ENCODE measurements around the gene CEP43.

CEP43 gene

GRCh38 chr6:166966268-166966667, 32.9 kb upstream of the CEP43 start:
- no peak for DNase-seq (ENCODE audit: low spot score)

- no peak for DNase-seq (ENCODE audit: low spot score)
Measured at GRCh38 chr6:166969390-166970002, 29.7 kb upstream of the CEP43 start.

GRCh38 chr6:166970091-166970490, 29.1 kb upstream of the CEP43 start:
- DNase-seq (ENCODE audit: low spot score) = no peak

GRCh38 chr6:166970776-166971175, 28.4 kb upstream of the CEP43 start:
- no peak for DNase-seq (ENCODE audit: low spot score)

- DNase-seq (ENCODE audit: low spot score) = no peak
Measured at GRCh38 chr6:166971271-166971670, 27.9 kb upstream of the CEP43 start.

- DNase-seq (ENCODE audit: low spot score) = no peak
Measured at GRCh38 chr6:166972101-166972500, 27.1 kb upstream of the CEP43 start.

GRCh38 chr6:166976636-166977035, 22.6 kb upstream of the CEP43 start:
- DNase-seq (ENCODE audit: low spot score) = no peak

GRCh38 chr6:166977621-166978525, 21.3 kb upstream of the CEP43 start:
- DNase-seq (ENCODE audit: low spot score) = no peak

- no peak for DNase-seq (ENCODE audit: low spot score)
Measured at GRCh38 chr6:166980738-166981137, 18.5 kb upstream of the CEP43 start.

- DNase-seq (ENCODE audit: low spot score) = no peak
Measured at GRCh38 chr6:166987448-166987847, 11.7 kb upstream of the CEP43 start.

- DNase-seq (ENCODE audit: low spot score) = no peak
Measured at GRCh38 chr6:166987930-166988329, 11.3 kb upstream of the CEP43 start.

- DNase-seq (ENCODE audit: low spot score) = no peak
Measured at GRCh38 chr6:166988674-166989201, 10.5 kb upstream of the CEP43 start.

GRCh38 chr6:166989427-166990032, 9.7 kb upstream of the CEP43 start:
- peak; percentile 56 for DNase-seq (ENCODE audit: low spot score)

- DNase-seq (ENCODE audit: low spot score) = no peak
Measured at GRCh38 chr6:166996406-166996805, 2.8 kb upstream of the CEP43 start.

GRCh38 chr6:166997348-166997747, 1.8 kb upstream of the CEP43 start:
- DNase-seq (ENCODE audit: low spot score) = no peak

- peak; percentile 65 for DNase-seq (ENCODE audit: low spot score)
Measured at GRCh38 chr6:166997768-166998255, 1.4 kb upstream of the CEP43 start.

GRCh38 chr6:166998256-166999144, 697 bp upstream of the CEP43 start:
- no peak for DNase-seq (ENCODE audit: low spot score)

GRCh38 chr6:166999884-167000253, 672 bp downstream of the CEP43 start:
- no peak for DNase-seq (ENCODE audit: low spot score)

GRCh38 chr6:167000759-167001158, 1.6 kb downstream of the CEP43 start:
- DNase-seq (ENCODE audit: low spot score) = no peak

- no peak for DNase-seq (ENCODE audit: low spot score)
Measured at GRCh38 chr6:167005350-167006159, 6.4 kb downstream of the CEP43 start.

- no peak for DNase-seq (ENCODE audit: low spot score)
Measured at GRCh38 chr6:167007985-167008384, 8.8 kb downstream of the CEP43 start.
